Measurements from ENCODE around the gene ZSWIM9.
"Not testable (repeated sequence)": the region's sequence is repeated elsewhere in the genome, so short reads cannot be mapped to it uniquely, and the experiment has no call there.

Gene ZSWIM9

DNA sequence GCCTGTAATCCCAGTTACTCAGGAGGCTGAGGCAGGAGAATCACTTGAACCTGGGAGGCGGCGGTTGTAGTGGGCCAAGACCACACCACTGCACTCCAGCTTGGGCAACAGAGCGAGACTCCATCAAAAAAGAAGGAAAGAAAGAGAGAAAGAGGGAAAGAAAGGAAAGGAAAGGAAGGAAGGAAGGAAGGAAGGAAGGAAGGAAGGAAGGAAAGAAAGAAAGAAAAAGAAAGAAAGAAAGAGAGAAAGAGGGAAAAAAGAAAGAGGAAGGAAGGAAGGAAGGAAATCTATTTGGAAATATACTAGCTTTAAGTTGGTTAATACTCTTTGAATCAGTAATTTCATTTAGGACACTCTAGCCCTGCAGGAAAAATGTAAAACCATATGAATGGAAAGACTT lies 50.3 kb downstream of the ZSWIM9 start:
- not testable (repeated sequence) for DNase-seq

DNA sequence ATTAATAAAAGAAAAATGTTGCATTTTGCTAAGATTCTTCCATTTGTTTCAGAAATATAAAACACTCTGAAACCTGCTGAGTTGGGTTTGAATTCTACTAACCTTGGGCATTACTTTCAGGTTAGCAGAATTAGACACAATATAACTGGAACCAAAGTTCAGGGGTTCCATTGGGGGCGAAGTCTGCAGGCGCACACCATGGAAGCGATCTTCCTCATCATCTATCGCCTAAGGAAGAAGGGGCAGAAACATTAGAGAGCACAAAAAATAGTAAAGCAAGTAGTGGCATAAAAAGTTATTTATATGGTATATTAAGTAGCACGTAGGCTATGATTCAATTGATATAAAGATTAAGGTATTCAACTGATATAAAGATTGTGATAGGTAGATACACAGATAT lies 51.1 kb downstream of the ZSWIM9 start:
- DNase-seq: no peak

DNA sequence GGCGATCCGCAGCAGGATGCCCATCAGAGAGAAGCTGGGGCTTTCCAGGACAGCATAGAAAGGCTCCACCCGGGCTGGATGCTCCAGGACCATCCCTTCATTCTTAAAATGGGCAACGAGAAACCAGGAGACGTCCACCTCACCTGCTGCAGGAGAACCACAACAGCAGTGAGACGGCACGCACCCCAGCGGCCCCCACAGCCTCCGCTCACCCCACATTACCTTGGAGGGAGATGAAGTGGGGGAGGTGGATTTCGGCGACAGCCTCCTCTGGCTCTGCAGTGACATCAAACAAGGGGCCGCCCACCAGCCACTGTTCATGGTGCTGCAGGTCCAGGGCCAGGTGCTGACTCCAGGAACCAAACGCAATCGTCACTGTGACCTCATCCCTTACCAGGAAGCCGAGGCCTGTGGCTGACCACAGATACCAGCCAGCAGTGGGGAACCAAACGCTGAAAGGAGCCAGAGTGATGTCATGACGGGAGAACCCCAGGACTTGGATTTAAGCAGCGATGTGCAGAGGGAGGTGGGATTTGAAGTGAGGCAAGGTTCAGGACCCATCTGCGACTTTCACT lies 60.2 kb downstream of the ZSWIM9 start:
- peak in 1 of 2 donors; percentile 6 for DNase-seq

DNA sequence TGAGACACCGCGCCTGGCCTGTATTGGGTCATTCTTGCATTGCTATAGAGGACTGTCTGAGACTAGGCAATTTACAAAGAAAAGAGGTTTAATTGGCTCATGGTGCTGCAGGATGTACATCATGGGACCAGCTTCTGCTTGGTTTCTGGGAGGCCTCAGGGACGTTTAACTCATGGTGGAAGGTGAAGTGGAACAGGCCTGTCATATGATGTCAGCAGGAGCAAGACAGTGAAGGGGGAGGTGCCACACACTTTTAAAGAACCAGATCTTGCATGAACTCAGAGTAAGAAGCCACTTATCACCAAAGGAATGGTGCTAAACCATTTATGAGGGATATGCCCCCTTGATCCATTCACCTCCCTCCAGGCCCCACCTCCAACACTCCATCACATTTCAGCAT lies 66.6 kb downstream of the ZSWIM9 start:
- DNase-seq: no peak

DNA sequence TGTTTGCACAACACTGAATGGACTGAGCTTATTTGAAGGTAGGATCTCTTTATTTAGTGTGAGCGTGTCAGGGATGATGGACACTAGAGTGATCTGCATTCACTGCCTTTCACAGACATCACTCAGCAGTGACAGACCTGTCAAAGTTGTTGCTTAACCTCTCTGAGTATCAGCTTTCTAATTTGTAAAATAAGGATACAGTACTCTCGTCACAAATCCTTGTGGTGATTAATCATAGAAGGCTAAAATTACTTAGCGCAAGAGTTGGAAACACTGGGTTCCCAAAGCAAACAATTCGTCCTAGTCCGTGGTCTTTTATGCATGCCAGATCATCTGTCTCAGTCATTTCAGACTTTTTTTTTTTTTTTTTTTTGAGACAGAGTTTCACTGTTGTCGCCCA lies 68.6 kb downstream of the ZSWIM9 start:
- no peak for DNase-seq

DNA sequence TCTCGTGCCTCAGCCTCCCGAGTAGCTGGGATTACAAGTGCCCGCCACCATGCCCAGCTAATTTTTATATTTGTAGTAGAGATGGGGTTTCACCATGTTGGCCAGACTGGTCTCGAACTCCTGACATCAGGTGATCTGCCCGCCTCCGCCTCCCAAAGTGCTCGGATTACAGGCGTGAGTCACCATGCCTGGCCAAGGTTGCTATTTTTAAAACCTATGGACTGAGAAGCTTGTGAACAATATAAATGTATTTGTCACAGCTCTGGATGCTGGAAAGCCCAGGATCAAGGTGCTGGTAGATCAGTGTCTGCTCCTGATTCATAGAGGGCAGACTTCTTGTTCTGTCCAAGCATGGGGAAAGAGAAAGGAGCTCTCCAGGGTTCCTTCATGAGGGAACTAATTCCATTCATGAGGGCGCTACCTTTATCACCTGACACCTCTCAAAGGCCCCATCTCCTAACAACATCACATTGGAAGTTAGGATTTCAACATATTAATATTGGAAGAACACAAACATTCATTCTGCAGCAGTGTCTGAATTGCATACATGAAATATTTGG lies 69.2 kb downstream of the ZSWIM9 start:
- DNase-seq: no peak

DNA sequence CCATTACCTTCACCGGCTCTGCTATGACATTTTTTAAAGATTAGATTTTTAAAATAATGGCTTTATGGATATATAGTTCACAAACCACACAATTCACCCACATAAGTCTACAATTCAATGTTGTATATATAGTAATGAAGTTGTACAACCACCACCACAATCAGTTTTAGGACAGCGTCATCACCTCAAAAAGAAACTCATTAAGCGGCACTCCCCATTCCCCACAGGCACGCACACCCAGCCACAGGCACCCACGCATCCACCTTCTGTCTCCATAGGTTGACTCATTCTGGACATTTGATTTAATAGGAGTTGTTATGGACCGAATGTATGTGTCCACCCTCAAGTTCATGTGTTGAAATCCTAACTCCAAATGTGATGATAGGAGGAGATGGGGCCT lies 71.3 kb downstream of the ZSWIM9 start:
- not testable (repeated sequence) for DNase-seq

DNA sequence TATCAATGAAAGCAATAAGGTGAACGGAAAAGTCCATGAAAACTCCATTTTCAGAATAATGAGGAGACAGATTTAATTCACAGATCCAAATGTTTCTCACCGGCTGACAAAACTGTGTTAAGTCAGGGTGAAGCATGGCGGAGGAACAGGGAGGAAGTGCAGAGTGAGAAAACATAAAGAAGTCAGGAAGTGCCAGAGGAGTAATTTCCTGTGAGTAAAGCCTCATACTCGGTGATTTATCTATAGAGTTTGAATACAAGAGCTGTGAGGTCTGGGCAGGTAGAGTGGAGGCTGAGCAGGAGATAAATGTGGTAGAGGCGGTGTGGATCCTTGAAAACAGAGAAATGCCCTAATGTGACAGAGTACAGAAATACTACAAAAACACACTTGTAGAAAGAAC lies 73.8 kb downstream of the ZSWIM9 start:
- peak; percentile 34 to 59 for DNase-seq

DNA sequence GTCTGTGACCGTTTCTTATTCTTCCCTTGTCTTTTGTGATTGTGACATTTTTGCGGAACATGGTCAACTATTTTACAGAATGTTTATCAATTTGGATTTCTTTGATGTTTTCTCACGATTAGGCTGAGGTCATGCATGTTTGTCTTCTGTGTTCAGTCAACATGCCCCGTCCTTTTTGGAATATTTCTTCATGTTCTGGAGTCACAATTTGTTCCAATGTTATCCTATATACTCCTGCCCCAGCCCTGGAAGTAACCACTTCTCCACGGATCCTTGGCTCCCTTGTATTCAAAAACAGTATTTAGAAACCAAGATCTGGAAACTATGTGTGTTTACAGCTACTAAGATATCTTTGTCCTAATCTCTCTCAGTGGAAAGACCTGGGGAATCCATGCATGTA lies 75.6 kb downstream of the ZSWIM9 start:
- no peak for DNase-seq

DNA sequence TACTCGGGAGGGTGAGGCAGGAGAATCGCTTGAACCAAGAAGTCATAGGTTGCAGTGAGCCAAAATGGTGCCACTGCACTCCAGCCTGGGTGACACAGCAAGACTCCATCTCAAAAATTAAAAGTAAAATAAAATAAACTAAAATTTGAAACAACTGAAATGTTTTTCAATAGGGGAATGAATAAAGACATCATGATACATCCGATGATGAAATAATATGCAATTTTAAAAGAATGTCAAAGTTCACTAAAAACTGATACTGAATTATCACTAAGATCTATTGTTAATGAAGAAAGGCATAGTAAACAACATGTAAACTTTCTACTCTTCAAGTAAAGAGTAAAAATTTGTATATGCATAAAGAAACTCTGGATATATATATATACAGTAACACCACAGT lies 76.7 kb downstream of the ZSWIM9 start:
- DNase-seq: no peak

Data from CD4-positive, alpha-beta T cell treated with Interleukin-1 beta for 1 hour (primary cell).